HEK293 (cell line): Measurements from ENCODE around the gene DPYD.

Source experiments
- CTCF ChIA-PET: fragments of 350-600 bp; formaldehyde crosslinking; extraction: SDS; loops from one replicate; lab custom pipeline; 2021; ENCODE audit warnings: antibody characterized with exemption; lab: Yijun Ruan, JAX
- POLR2A ChIA-PET: fragments of 300-600 bp; formaldehyde crosslinking; extraction: SDS; loops from one replicate; lab custom pipeline; 2020; ENCODE audit warnings: antibody characterized with exemption, inconsistent platforms; lab: Yijun Ruan, JAX
- H3K27ac ChIP-seq: fragments of 200-500 bp; sonication (Bioruptor generic); 2 replicates; pipeline ENCODE4 v1.5.1; 2014; ENCODE audit warnings: low read depth, low read length, control low read depth, inconsistent platforms; ENCODE audit errors: extremely low read depth
- H3K36me3 ChIP-seq, 2 experiments: fragments of 200-500 bp in 1 of 2; sonication (Bioruptor generic) in 1 of 2; 1 replicate in 1 of 2; 2 replicates in 1 of 2; pipeline ENCODE4 v1.5.1; 2014 to 2017; ENCODE audit warnings: inconsistent platforms in 2 of 2, low read length in 2 of 2; ENCODE audit not compliant: control insufficient read depth in 2 of 2, insufficient read depth in 1 of 2
- H3K4me1 ChIP-seq: fragments of 200-500 bp; sonication (Bioruptor generic); 2 replicates; pipeline ENCODE4 v1.5.1; 2014; ENCODE audit warnings: mild to moderate bottlenecking, low read length, inconsistent platforms; ENCODE audit not compliant: control insufficient read depth, insufficient read depth
- H3K4me3 ChIP-seq: 2 replicates; pipeline ENCODE4 v1.5.1; 2011; ENCODE audit warnings: low read depth, mild to moderate bottlenecking, control low read depth, low read length, moderate library complexity
- H3K9me3 ChIP-seq: fragments of 200-500 bp; sonication (Bioruptor generic); 2 replicates; pipeline ENCODE4 v1.5.1; 2014; ENCODE audit warnings: low read depth, low read length, inconsistent platforms; ENCODE audit not compliant: control insufficient read depth, insufficient read depth
- FEZF1 ChIP-seq: fragments of 450-650 bp; formaldehyde crosslinking; IDR thresholded peaks from 2 replicates; pipeline ENCODE4 v1.5.1; 2016; ENCODE audit warnings: missing biosample characterization, missing genetic modification characterization
- GLIS2 ChIP-seq: fragments of 450-650 bp; formaldehyde crosslinking; IDR thresholded peaks from 2 replicates; pipeline ENCODE4 v1.5.1; 2016; ENCODE audit warnings: missing biosample characterization, missing genetic modification characterization
- KLF7 ChIP-seq: fragments of 450-650 bp; formaldehyde crosslinking; IDR thresholded peaks from 2 replicates; pipeline ENCODE4 v1.5.1; 2016; ENCODE audit warnings: missing biosample characterization, missing genetic modification characterization, borderline replicate concordance
- MEIS1 ChIP-seq: sonication (generic); formaldehyde crosslinking; IDR thresholded peaks from 2 replicates; pipeline ENCODE4 v1.8.1; 2022; ENCODE audit warnings: missing genetic modification reagents, mild to moderate bottlenecking, borderline replicate concordance
- PATZ1 ChIP-seq: fragments of 450-650 bp; formaldehyde crosslinking; IDR thresholded peaks from 2 replicates; pipeline ENCODE4 v1.5.1; 2016; ENCODE audit warnings: missing biosample characterization, missing genetic modification characterization
- SCRT2 ChIP-seq: fragments of 450-650 bp; formaldehyde crosslinking; IDR thresholded peaks from 2 replicates; pipeline ENCODE4 v1.5.1; 2016; ENCODE audit warnings: missing biosample characterization, missing genetic modification characterization
- SP7 ChIP-seq: fragments of 450-650 bp; formaldehyde crosslinking; IDR thresholded peaks from 2 replicates; pipeline ENCODE4 v1.5.1; 2016; ENCODE audit warnings: missing biosample characterization, missing genetic modification characterization
- TCF7L2 ChIP-seq: IDR thresholded peaks from 2 replicates; pipeline ENCODE4 v1.6.1; 2011; ENCODE audit warnings: low read depth, mild to moderate bottlenecking, inconsistent platforms, low read length, moderate library complexity, borderline replicate concordance
- TRIM28 ChIP-seq: IDR thresholded peaks from 2 replicates; pipeline ENCODE4 v1.6.1; 2011; ENCODE audit warnings: low read length, control low read depth, borderline replicate concordance
- YY2 ChIP-seq: fragments of 450-650 bp; formaldehyde crosslinking; IDR thresholded peaks from 2 replicates; pipeline ENCODE4 v1.5.1; 2016; ENCODE audit warnings: missing biosample characterization, missing genetic modification characterization
- ZFP37 ChIP-seq: fragments of 450-650 bp; formaldehyde crosslinking; IDR thresholded peaks from 2 replicates; pipeline ENCODE4 v1.5.1; 2016; ENCODE audit warnings: missing biosample characterization, missing genetic modification characterization
- ZNF292 ChIP-seq: fragments of 450-650 bp; formaldehyde crosslinking; IDR thresholded peaks from 2 replicates; pipeline ENCODE4 v1.5.1; 2016; ENCODE audit warnings: low read depth, missing biosample characterization, missing genetic modification characterization, borderline replicate concordance
- ZNF324 ChIP-seq: fragments of 450-650 bp; formaldehyde crosslinking; IDR thresholded peaks from 2 replicates; pipeline ENCODE4 v1.5.1; 2016; ENCODE audit warnings: missing biosample characterization, missing genetic modification characterization
- ZNF350 ChIP-seq: fragments of 450-650 bp; formaldehyde crosslinking; IDR thresholded peaks from 2 replicates; pipeline ENCODE4 v1.5.0; 2017; ENCODE audit warnings: missing biosample characterization, mild to moderate bottlenecking, missing genetic modification characterization
- ZNF366 ChIP-seq: fragments of 450-650 bp; formaldehyde crosslinking; conservative IDR thresholded peaks from 2 replicates; pipeline ENCODE4 v1.5.1; 2016; ENCODE audit warnings: missing biosample characterization, missing genetic modification characterization
- ZNF48 ChIP-seq: fragments of 450-650 bp; formaldehyde crosslinking; IDR thresholded peaks from 2 replicates; pipeline ENCODE4 v1.5.1; 2016; ENCODE audit warnings: missing biosample characterization, missing genetic modification characterization
- ZNF544 ChIP-seq: fragments of 450-650 bp; formaldehyde crosslinking; IDR thresholded peaks from 2 replicates; pipeline ENCODE4 v1.5.0; 2017; ENCODE audit warnings: missing biosample characterization, missing genetic modification characterization
- ZNF548 ChIP-seq: fragments of 450-650 bp; formaldehyde crosslinking; IDR thresholded peaks from 2 replicates; pipeline ENCODE4 v1.5.1; 2016; ENCODE audit warnings: missing biosample characterization, missing genetic modification characterization
- ZNF654 ChIP-seq: fragments of 450-650 bp; formaldehyde crosslinking; IDR thresholded peaks from 2 replicates; pipeline ENCODE4 v1.5.1; 2016; ENCODE audit warnings: low read depth, missing biosample characterization, missing genetic modification characterization
- ZSCAN16 ChIP-seq: fragments of 450-650 bp; formaldehyde crosslinking; IDR thresholded peaks from 2 replicates; pipeline ENCODE4 v1.5.1; 2016; ENCODE audit warnings: missing biosample characterization, missing genetic modification characterization
- TF ChIP-seq, protein P1 (sequence below): fragments of 450-650 bp; formaldehyde crosslinking; optimal IDR thresholded peaks from 2 replicates; pipeline ENCODE3; 2016; ENCODE audit warnings: missing biosample characterization, mild to moderate bottlenecking, missing genetic modification characterization
- TF ChIP-seq, protein P2 (sequence below): fragments of 450-650 bp; formaldehyde crosslinking; IDR thresholded peaks from 2 replicates; pipeline ENCODE4 v1.5.1; 2017; ENCODE audit warnings: missing biosample characterization, missing genetic modification characterization

Gene DPYD

GRCh38 chr1:97685360-97685759, 235.5 kb downstream of the DPYD start:
- POLR2A ChIA-PET: no interaction called here
- CTCF ChIA-PET: no interaction called here
- TF ChIP-seq ZFP37 (tag by site-specific recombination) (no peak), ZNF292 (tag by site-specific recombination) (no peak), YY2 (no peak), TCF7L2 (no peak), ZNF548 (no peak), FEZF1 (tag by site-specific recombination) (no peak), GLIS2 (tag by site-specific recombination) (no peak)
- TF ChIP-seq, protein P1, sequence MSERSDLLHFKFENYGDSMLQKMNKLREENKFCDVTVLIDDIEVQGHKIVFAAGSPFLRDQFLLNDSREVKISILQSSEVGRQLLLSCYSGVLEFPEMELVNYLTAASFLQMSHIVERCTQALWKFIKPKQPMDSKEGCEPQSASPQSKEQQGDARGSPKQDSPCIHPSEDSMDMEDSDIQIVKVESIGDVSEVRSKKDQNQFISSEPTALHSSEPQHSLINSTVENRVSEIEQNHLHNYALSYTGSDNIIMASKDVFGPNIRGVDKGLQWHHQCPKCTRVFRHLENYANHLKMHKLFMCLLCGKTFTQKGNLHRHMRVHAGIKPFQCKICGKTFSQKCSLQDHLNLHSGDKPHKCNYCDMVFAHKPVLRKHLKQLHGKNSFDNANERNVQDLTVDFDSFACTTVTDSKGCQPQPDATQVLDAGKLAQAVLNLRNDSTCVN (tag by site-specific recombination): no peak
- no peak overlapping the region for H3K4me3 ChIP-seq
- H3K36me3 ChIP-seq: no peaks in the 10 kb centered on the region
- peaks cover 1% of the 10 kb centered on the region; the same call in 1 of the 2 replicates for H3K4me1 ChIP-seq
- no peaks in the 10 kb centered on the region for H3K9me3 ChIP-seq
- no peak overlapping the region for H3K27ac ChIP-seq

DNA sequence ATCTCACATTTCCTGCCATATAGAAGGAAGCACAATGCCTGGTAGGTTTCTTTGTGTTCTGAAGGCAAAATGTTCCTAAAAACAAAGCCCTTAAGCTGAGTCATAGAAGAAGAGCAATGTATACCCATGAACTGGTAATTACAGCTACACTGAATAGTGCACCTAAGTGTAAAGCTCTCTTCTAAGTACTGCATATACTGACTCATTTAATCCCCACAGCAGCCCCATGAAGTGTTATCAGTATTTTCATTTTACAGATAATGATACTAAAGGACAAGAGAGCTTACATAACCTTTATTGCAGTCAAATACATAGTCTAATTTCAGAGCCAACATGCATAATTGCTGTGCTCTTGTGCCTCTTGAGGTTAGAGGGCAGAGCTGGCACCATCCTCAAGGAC, 239.9 kb downstream of the DPYD start:
- no peak overlapping the region for H3K27ac ChIP-seq
- ChIA-PET CTCF (interaction anchor here (0.6 to 1.5 kb wide), 3 partner anchors 11 to 590 kb away, joined by 5 to 6 read pairs (median 5); no protein-coding TSS in a partner anchor), POLR2A (no interaction called here)

GRCh38 chr1:97680470-97680869, 240.4 kb downstream of the DPYD start:
- TF ChIP-seq ZNF350 (tag by site-specific recombination) (no peak), ZNF544 (tag by site-specific recombination) (no peak), TRIM28 (0 out of 2 replicates have a peak, but pooled peaks have one; percentile 14), ZSCAN16 (no peak)
- POLR2A ChIA-PET: no interaction called here
- H3K4me3 ChIP-seq: no peak overlapping the region
- H3K9me3 ChIP-seq: no peaks in the 10 kb centered on the region
- no peak overlapping the region for H3K27ac ChIP-seq
- CTCF ChIA-PET: interaction anchor here (1.5 kb wide), 1 partner anchor 12 kb away, joined by 6 read pairs; no protein-coding TSS in a partner anchor
- H3K36me3 ChIP-seq: no peaks in the 10 kb centered on the region
- peaks cover 5% of the 10 kb centered on the region; the same call in 1 of the 2 replicates for H3K4me1 ChIP-seq

More for the DNA sequence above, 239.9 kb downstream of the DPYD start:
- Histone ChIP-seq H3K4me3 (no peak overlapping the region), H3K36me3 (no peaks in the 10 kb centered on the region), H3K9me3 (no peaks in the 10 kb centered on the region), H3K4me1 (peaks cover 5% of the 10 kb centered on the region; the same call in 1 of the 2 replicates)
- TF ChIP-seq ZNF366 (tag by site-specific recombination) (no peak), MEIS1 (CRISPR knock-in tag) (no peak), PATZ1 (tag by site-specific recombination) (no peak), SCRT2 (tag by site-specific recombination) (no peak), ZNF48 (tag by site-specific recombination) (no peak), ZNF324 (tag by site-specific recombination) (no peak), KLF7 (tag by site-specific recombination) (no peak), SP7 (tag by site-specific recombination) (no peak), ZNF654 (tag by site-specific recombination) (no peak)
- TF ChIP-seq, protein P2, sequence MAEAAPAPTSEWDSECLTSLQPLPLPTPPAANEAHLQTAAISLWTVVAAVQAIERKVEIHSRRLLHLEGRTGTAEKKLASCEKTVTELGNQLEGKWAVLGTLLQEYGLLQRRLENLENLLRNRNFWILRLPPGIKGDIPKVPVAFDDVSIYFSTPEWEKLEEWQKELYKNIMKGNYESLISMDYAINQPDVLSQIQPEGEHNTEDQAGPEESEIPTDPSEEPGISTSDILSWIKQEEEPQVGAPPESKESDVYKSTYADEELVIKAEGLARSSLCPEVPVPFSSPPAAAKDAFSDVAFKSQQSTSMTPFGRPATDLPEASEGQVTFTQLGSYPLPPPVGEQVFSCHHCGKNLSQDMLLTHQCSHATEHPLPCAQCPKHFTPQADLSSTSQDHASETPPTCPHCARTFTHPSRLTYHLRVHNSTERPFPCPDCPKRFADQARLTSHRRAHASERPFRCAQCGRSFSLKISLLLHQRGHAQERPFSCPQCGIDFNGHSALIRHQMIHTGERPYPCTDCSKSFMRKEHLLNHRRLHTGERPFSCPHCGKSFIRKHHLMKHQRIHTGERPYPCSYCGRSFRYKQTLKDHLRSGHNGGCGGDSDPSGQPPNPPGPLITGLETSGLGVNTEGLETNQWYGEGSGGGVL (tag by site-specific recombination): no peak
